CD14-positive monocyte (primary cell): ENCODE measurements around the gene EIF4A3. TPM values are rescaled to one million over a fixed set of nuclear protein-coding genes. Genes with fewer than 3 reads are reported as not detected.
A peak's percentile ranks its signal among the peaks of the same experiment; 100 is the strongest.

Experiments
- DNase-seq, 3 donors: peaks; one replicate each; pipeline ENCODE4 v3.0.0-alpha.2; 2011 to 2022
- H2AFZ ChIP-seq: 2 replicates; pipeline ENCODE4 v1.6.0; 2012; ENCODE audit warnings: mild to moderate bottlenecking, low read depth, low read length, inconsistent platforms; ENCODE audit not compliant: insufficient read depth, poor library complexity, severe bottlenecking
- H3K27ac ChIP-seq, 2 donors: 1 replicate in 1 of 2; 2 replicates in 1 of 2; pipeline ENCODE4 v1.5.1; 2012 to 2013; ENCODE audit warnings: low read length in 2 of 2, control low read depth in 1 of 2, inconsistent platforms in 1 of 2, low read depth in 1 of 2, mild to moderate bottlenecking in 1 of 2
- H3K27me3 ChIP-seq, 2 donors: one replicate each; pipeline versions ENCODE4 v1.6.0 to v1.6.1; 2011 to 2013; ENCODE audit warnings: low read length in 2 of 2; ENCODE audit not compliant: control insufficient read depth in 2 of 2, insufficient read depth in 2 of 2
- H3K36me3 ChIP-seq, 2 donors: replicated peaks in 1 of 2; 1 replicate in 1 of 2; 2 replicates in 1 of 2; pipeline versions ENCODE4 v1.5.1 to v1.6.1; 2012 to 2013; ENCODE audit warnings: low read length in 2 of 2, control low read depth in 1 of 2, inconsistent platforms in 1 of 2, mild to moderate bottlenecking in 1 of 2; ENCODE audit not compliant: insufficient read depth in 2 of 2, control insufficient read depth in 1 of 2
- H3K4me1 ChIP-seq, 2 donors: 1 replicate in 1 of 2; 2 replicates in 1 of 2; pipeline versions ENCODE4 v1.5.1 to v1.6.1; 2012 to 2013; ENCODE audit warnings: low read length in 2 of 2, control low read depth in 1 of 2, inconsistent platforms in 1 of 2, mild to moderate bottlenecking in 1 of 2, moderate library complexity in 1 of 2; ENCODE audit not compliant: insufficient read depth in 2 of 2, control insufficient read depth in 1 of 2
- H3K4me2 ChIP-seq: replicated peaks from 2 replicates; pipeline ENCODE3; 2012; ENCODE audit warnings: low read length, moderate library complexity, mild to moderate bottlenecking; ENCODE audit not compliant: poor library complexity, severe bottlenecking; ENCODE audit errors: extremely low read depth
- H3K4me3 ChIP-seq, 3 experiments: fragments of 200-600 bp in 1 of 3; sonication (generic) in 1 of 3; replicated peaks in 1 of 3; 1 replicate in 2 of 3; 2 replicates in 1 of 3; pipeline ENCODE4 v1.5.1; 2011 to 2013; ENCODE audit warnings: low read length in 3 of 3, mild to moderate bottlenecking in 3 of 3, control low read depth in 2 of 3, low read depth in 2 of 3, inconsistent platforms in 1 of 3, moderate library complexity in 1 of 3
- H3K79me2 ChIP-seq: 2 replicates; pipeline ENCODE4 v1.6.0; 2012; ENCODE audit warnings: mild to moderate bottlenecking, control low read depth, inconsistent platforms, low read length, moderate library complexity; ENCODE audit not compliant: insufficient read depth
- H3K9ac ChIP-seq: 2 replicates; pipeline ENCODE4 v1.6.0; 2017; ENCODE audit warnings: low read length, mild to moderate bottlenecking; ENCODE audit not compliant: insufficient read depth, poor library complexity, severe bottlenecking
- H3K9me3 ChIP-seq, 2 donors: replicated peaks in 1 of 2; 1 replicate in 1 of 2; 2 replicates in 1 of 2; pipeline versions ENCODE4 v1.5.1 to v1.6.1; 2012 to 2013; ENCODE audit warnings: low read length in 2 of 2, control low read depth in 1 of 2; ENCODE audit not compliant: control insufficient read depth in 1 of 2, insufficient read depth in 1 of 2
- H4K20me1 ChIP-seq: 2 replicates; pipeline ENCODE4 v1.6.0; 2012; ENCODE audit warnings: mild to moderate bottlenecking, low read length, control low read depth, moderate library complexity; ENCODE audit not compliant: insufficient read depth
- H3K27ac Mint-ChIP-seq, 7 donors: one replicate each; pipeline ENCODE4 v1.8.0; 2020; ENCODE audit warnings: mild to moderate bottlenecking in 7 of 7, mixed read lengths in 7 of 7, moderate library complexity in 6 of 7, inconsistent platforms in 2 of 7
- H3K27me3 Mint-ChIP-seq, 3 donors: one replicate each; pipeline ENCODE4 v1.8.0; 2021 to 2022; ENCODE audit warnings: low read depth in 3 of 3, mild to moderate bottlenecking in 3 of 3, mixed read lengths in 3 of 3, moderate library complexity in 3 of 3, inconsistent platforms in 1 of 3
- H3K36me3 Mint-ChIP-seq, 2 donors: one replicate each; pipeline ENCODE4 v1.8.0; 2020; ENCODE audit warnings: mixed read lengths in 2 of 2, inconsistent platforms in 1 of 2, mild to moderate bottlenecking in 1 of 2
- H3K4me1 Mint-ChIP-seq: one replicate; pipeline ENCODE4 v1.8.0; 2020; ENCODE audit warnings: mild to moderate bottlenecking, mixed read lengths
- H3K4me3 Mint-ChIP-seq, 2 donors: one replicate each; pipeline ENCODE4 v1.8.0; 2020; ENCODE audit warnings: mild to moderate bottlenecking in 2 of 2, mixed read lengths in 2 of 2, moderate library complexity in 1 of 2
- H3K9me3 Mint-ChIP-seq, 7 donors: one replicate each; pipeline ENCODE4 v1.8.0; 2020 to 2022; ENCODE audit warnings: mixed read lengths in 7 of 7, mild to moderate bottlenecking in 6 of 7, moderate library complexity in 6 of 7, inconsistent platforms in 2 of 7
- CTCF ChIP-seq: fragments of 200-600 bp; IDR thresholded peaks from one replicate; pipeline ENCODE4 v1.8.0; 2022; ENCODE audit warnings: antibody characterized with exemption, mild to moderate bottlenecking
- WGBS: methylation state at CpG from one replicate; pipeline ENCODE4 v1.1.5; 2013; ENCODE audit warnings: missing lambda C conversion rate; ENCODE audit not compliant: insufficient coverage; 5-methylcytosine and 5-hydroxymethylcytosine counted together
- intact Hi-C, 2 donors: fragments of 100-400 bp; cut with micrococcal nuclease; formaldehyde crosslinking; loops; one replicate each; pipeline versions ENCODE4 v1.15.0 to v1.15.1; 2023
- polyA plus RNA-seq, 3 donors: library from polyadenylated mRNA; depleted of rRNA in 1 of 3; unstranded in 2 of 3; stranded (reverse) in 1 of 3; fragments of 300-500 nt in 2 of 3; fragments of >200 nt in 1 of 3; fragmentation: Illumina TruSeq in 2 of 3; gene quantifications; 1 replicate in 2 of 3; 2 replicates in 1 of 3; pipeline ENCODE4 v1.2.3, GENCODE V29; 2012 to 2021

Gene EIF4A3
- polyA plus RNA-seq, 3 donors, result 101 to 180 (median 106) TPM

GRCh38 chr17:80195671-80196529 is 49.0 kb upstream of the EIF4A3 start:
- intact Hi-C loops, result loop anchor here (1.0 to 10.0 kb wide), 3 partner anchors 57 to 169 kb away; partner anchors contain the start of gene RNF213 (in 1 of the 2)
- H2AFZ ChIP-seq, result no peak overlapping the region
- no peak overlapping the region for H3K9ac ChIP-seq
- H3K27ac Mint-ChIP-seq, result peak overlapping the region in 3 of 7 donors; percentile 49 to 75 (median 66)
- 73% methylated on average over 21 of the region's 27 CpGs for WGBS
- no peaks in the 10 kb centered on the region for H3K4me1 ChIP-seq
- peaks cover 11 to 29% (median 24%) of the 10 kb centered on the region in 3 donors for H3K27me3 Mint-ChIP-seq
- H3K27ac ChIP-seq, result no peak overlapping the region
- H3K79me2 ChIP-seq, result no peaks in the 10 kb centered on the region
- H3K4me3 Mint-ChIP-seq, result no peak overlapping the region
- H3K36me3 Mint-ChIP-seq, result no peaks in the 10 kb centered on the region
- DNase-seq, result peak; percentile 33 to 63 (median 59)
- TF ChIP-seq CTCF, result peak; percentile 100
- no peaks in the 10 kb centered on the region for H3K9me3 ChIP-seq
- no peaks in the 10 kb centered on the region for H3K4me1 Mint-ChIP-seq
- H4K20me1 ChIP-seq, result no peaks in the 10 kb centered on the region
- peaks cover 0 to 4% (median 3%) of the 10 kb centered on the region in 7 donors for H3K9me3 Mint-ChIP-seq
- H3K4me3 ChIP-seq, result no peak overlapping the region
- H3K27me3 ChIP-seq, result no peaks in the 10 kb centered on the region
- no peak overlapping the region for H3K4me2 ChIP-seq
- H3K36me3 ChIP-seq, result no peaks in the 10 kb centered on the region

GRCh38 chr17:80195141-80195540 is 48.2 kb upstream of the EIF4A3 start:
- no peak overlapping the region for H3K4me3 ChIP-seq
- H2AFZ ChIP-seq, result no peak overlapping the region
- H3K9me3 Mint-ChIP-seq, result peaks cover 0 to 4% (median 3%) of the 10 kb centered on the region in 7 donors
- H3K4me1 ChIP-seq, result no peaks in the 10 kb centered on the region
- DNase-seq, result no peak
- H4K20me1 ChIP-seq, result no peaks in the 10 kb centered on the region
- H3K27me3 ChIP-seq, result no peaks in the 10 kb centered on the region
- no peaks in the 10 kb centered on the region for H3K79me2 ChIP-seq
- no peak for TF ChIP-seq CTCF
- no peaks in the 10 kb centered on the region for H3K9me3 ChIP-seq
- no peak overlapping the region for H3K4me2 ChIP-seq
- H3K27ac ChIP-seq, result no peak overlapping the region
- H3K9ac ChIP-seq, result no peak overlapping the region
- no peak overlapping the region for H3K4me3 Mint-ChIP-seq
- peaks cover 11 to 27% (median 26%) of the 10 kb centered on the region in 3 donors for H3K27me3 Mint-ChIP-seq
- peak overlapping the region in 2 of 7 donors; percentile 66 to 83 for H3K27ac Mint-ChIP-seq
- no peaks in the 10 kb centered on the region for H3K36me3 Mint-ChIP-seq
- WGBS, result 98% methylated on average over 14 of the region's 14 CpGs
- H3K4me1 Mint-ChIP-seq, result no peaks in the 10 kb centered on the region
- H3K36me3 ChIP-seq, result no peaks in the 10 kb centered on the region
- intact Hi-C loops, result loop anchor here in 1 of 2 donors (5.0 to 10.0 kb wide), 2 partner anchors 67 to 170 kb away; partner anchors contain the start of gene RNF213
